GM15510 (cell line): ENCODE data around the gene SNX19.

ENCODE experiments used
- POLR2A ChIP-seq: IDR thresholded peaks from 3 replicates; pipeline ENCODE4 v1.6.1; 2011; ENCODE audit warnings: borderline replicate concordance; ENCODE audit not compliant: insufficient read length; ENCODE audit errors: extremely low read depth

SNX19 gene

GRCh38 chr11:130891326-130891725 is 25.0 kb downstream of the SNX19 start:
- TF ChIP-seq POLR2A, result no peak

GRCh38 chr11:130890039-130890745 is 26.1 kb downstream of the SNX19 start:
- no peak for TF ChIP-seq POLR2A

GRCh38 chr11:130888790-130889189 is 27.5 kb downstream of the SNX19 start:
- TF ChIP-seq POLR2A, result no peak

GRCh38 chr11:130886704-130887103 is 29.6 kb downstream of the SNX19 start:
- TF ChIP-seq POLR2A, result no peak

- no peak for TF ChIP-seq POLR2A
Measured at GRCh38 chr11:130882138-130882551, 34.1 kb downstream of the SNX19 start.

GRCh38 chr11:130881475-130882137 is 34.7 kb downstream of the SNX19 start:
- TF ChIP-seq POLR2A, result no peak

- TF ChIP-seq POLR2A, result no peak
Measured at GRCh38 chr11:130879836-130880235, 36.4 kb downstream of the SNX19 start.

- no peak for TF ChIP-seq POLR2A
Measured at GRCh38 chr11:130876931-130877915, 39.1 kb downstream of the SNX19 start.

- TF ChIP-seq POLR2A, result no peak
Measured at GRCh38 chr11:130876100-130876499, 40.2 kb downstream of the SNX19 start.

- no peak for TF ChIP-seq POLR2A
Measured at GRCh38 chr11:130874955-130875531, 41.2 kb downstream of the SNX19 start.

GRCh38 chr11:130874396-130874795 is 41.9 kb downstream of the SNX19 start:
- TF ChIP-seq POLR2A, result no peak

- no peak for TF ChIP-seq POLR2A
Measured at GRCh38 chr11:130873761-130874160, 42.5 kb downstream of the SNX19 start.

- TF ChIP-seq POLR2A, result no peak
Measured at GRCh38 chr11:130872981-130873380, 43.3 kb downstream of the SNX19 start.

GRCh38 chr11:130872513-130872912 is 43.8 kb downstream of the SNX19 start:
- TF ChIP-seq POLR2A, result no peak

- TF ChIP-seq POLR2A, result no peak
Measured at GRCh38 chr11:130872102-130872501, 44.2 kb downstream of the SNX19 start.
